K562 (cell line): ENCODE data around the gene MAP4K1. TPM values are rescaled to one million over a fixed set of nuclear protein-coding genes. Genes with fewer than 3 reads are reported as not detected.

Experiments
- ARHGAP35 ChIP-seq: fragments of 450-650 bp; IDR thresholded peaks from 2 replicates; pipeline ENCODE4 v1.6.1; 2018; ENCODE audit not compliant: partially characterized antibody
- CHD7 ChIP-seq: fragments of 200-600 bp; sonication (generic); IDR thresholded peaks from one replicate; pipeline ENCODE4 v1.6.1; 2012; ENCODE audit warnings: mild to moderate bottlenecking, low read depth, low read length, inconsistent platforms
- ELF1 ChIP-seq: fragments of 200-800 bp; sonication (Bioruptor generic); IDR thresholded peaks from 2 replicates; pipeline ENCODE4 v1.6.1; 2016; ENCODE audit warnings: missing genetic modification characterization, missing compliant biosample characterization
- GTF2F1 ChIP-seq: IDR thresholded peaks from 2 replicates; pipeline ENCODE4 v1.6.1; 2011; ENCODE audit warnings: low read depth, low read length, improper control_type of control experiment
- MNT ChIP-seq, 2 experiments: fragments of 450-650 bp; conservative IDR thresholded peaks; 2 replicates each; pipeline ENCODE4 v1.6.1; 2017; ENCODE audit warnings: mild to moderate bottlenecking in 2 of 2, moderate library complexity in 2 of 2
- RBFOX2 ChIP-seq: fragments of 200-400 bp; formaldehyde crosslinking; IDR thresholded peaks from 2 replicates; pipeline ENCODE4 v1.6.1; 2017; ENCODE audit warnings: low read depth, mild to moderate bottlenecking, low read length, moderate library complexity
- STAT6 ChIP-seq: sonication (generic); formaldehyde crosslinking; IDR thresholded peaks from 2 replicates; pipeline ENCODE4 v1.8.1; 2023; ENCODE audit warnings: mild to moderate bottlenecking, missing genetic modification reagents
- polyA plus RNA-seq, 8 experiments: library from polyadenylated mRNA; depleted of rRNA in 4 of 8; stranded (reverse) in 5 of 8; unstranded in 3 of 8; fragments of >200 nt; fragmentation: Nextera tagmentation in 2 of 8; fragmentation: Illumina TruSeq in 1 of 8; extraction: Ambion mirVana in 2 of 8; extraction: Trizol in 1 of 8; gene quantifications; 2 replicates each; pipeline versions ENCODE4 v1.2.1 to v1.2.3, GENCODE V29; 2011 to 2014; ENCODE audit warnings: inconsistent platforms in 1 of 8, missing spikeins in 1 of 8
- total RNA-seq, 7 experiments: library from RNA; depleted of rRNA in 6 of 7; stranded (reverse); fragments of >200 nt in 6 of 7; fragmentation: Illumina TruSeq in 2 of 7; extraction: Trizol in 2 of 7; gene quantifications; 2 replicates each; pipeline versions ENCODE4 v1.2.1 to v1.2.3, GENCODE V29; 2011 to 2021; ENCODE audit warnings: low replicate concordance in 1 of 7

MAP4K1 gene
- total and polyA plus RNA-seq, 9 of the 15 experiments (the other 6 are each of a cell fraction or from before 2014, with no cell fraction given) = 0.14 to 3.2 (median 0.73) TPM; not detected in 1

DNA sequence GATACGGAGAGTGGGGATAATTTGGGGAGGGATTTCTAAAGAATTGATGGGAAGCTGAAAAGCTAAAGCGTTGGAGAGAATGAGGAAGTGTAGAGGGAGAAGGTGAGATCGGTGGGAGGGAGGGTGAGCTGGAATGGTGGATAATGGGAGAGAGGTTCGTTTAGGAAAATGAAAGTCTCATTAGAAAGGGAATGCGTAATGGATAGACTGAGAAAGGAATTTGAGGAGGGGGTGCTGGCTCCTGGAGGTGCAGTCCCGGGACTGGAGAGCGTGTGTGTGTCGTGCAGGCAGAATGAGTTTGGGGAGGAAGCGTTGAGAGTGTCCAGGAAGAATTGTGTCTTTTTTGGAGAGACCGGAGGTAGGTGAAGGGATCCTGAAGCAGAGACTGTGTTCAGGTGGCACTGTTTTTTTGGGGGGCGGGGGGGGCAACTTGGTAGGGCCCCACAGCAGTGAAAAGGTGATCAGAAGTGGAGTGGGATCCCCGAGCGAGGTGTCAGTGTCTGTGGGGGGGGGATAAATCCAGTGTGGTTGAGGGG is 31.1 kb upstream of the MAP4K1 start (continued):
- no peak for TF ChIP-seq CHD7
- TF ChIP-seq RBFOX2 = no peak; the same call in 1 of the 2 replicates
- TF ChIP-seq STAT6 (CRISPR knock-in tag) = no peak
- TF ChIP-seq ARHGAP35 = peak; percentile 12
- TF ChIP-seq MNT (conservative IDR thresholded peaks at IDR 0.05) = peak in 1 of 2 experiments; percentile 21; a peak in 1 of 4 replicates
- no peak for TF ChIP-seq GTF2F1
- peak; percentile 21; the same call in 1 of the 2 replicates for TF ChIP-seq ELF1 (tag)
